ENCODE results near the gene DLG2. TPM values are rescaled to one million over a fixed set of nuclear protein-coding genes. Genes with fewer than 3 reads are reported as not detected.

DLG2 gene
- total RNA-seq, 1 donor from 2014 or later, result 5.9 TPM

DNA sequence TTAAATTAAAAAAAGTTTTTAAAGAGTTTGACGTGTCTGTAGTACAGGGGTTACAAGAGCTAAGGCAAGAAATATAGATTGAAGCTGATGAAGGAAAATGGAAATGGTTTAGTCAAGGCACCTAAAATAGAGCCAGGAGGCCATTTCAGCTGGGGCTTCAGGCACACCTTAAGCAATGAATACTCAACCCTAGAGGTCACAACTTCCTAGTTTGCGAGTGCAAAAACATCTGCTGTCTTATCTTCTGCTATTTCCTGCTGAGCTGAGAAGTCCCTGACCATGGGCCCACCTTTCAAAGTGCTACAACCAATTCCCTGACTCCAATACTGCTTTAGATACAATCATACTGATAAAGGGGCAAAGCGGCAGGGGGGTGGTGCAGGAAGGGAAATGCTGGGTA lies 87.4 kb downstream of the DLG2 start:
- DNase-seq (ENCODE audit: extremely low spot score, unreplicated experiment), result no peak
- Mint-ChIP-seq H3K27me3 (peaks cover 4% of the 10 kb centered on the region), H3K4me3 (no peak overlapping the region), H3K27ac (no peak overlapping the region), H3K9me3 (no peaks in the 10 kb centered on the region), H3K4me1 (ENCODE audit: unreplicated experiment) (no peaks in the 10 kb centered on the region), H3K36me3 (no peaks in the 10 kb centered on the region)
- TF ChIP-seq, protein P1, sequence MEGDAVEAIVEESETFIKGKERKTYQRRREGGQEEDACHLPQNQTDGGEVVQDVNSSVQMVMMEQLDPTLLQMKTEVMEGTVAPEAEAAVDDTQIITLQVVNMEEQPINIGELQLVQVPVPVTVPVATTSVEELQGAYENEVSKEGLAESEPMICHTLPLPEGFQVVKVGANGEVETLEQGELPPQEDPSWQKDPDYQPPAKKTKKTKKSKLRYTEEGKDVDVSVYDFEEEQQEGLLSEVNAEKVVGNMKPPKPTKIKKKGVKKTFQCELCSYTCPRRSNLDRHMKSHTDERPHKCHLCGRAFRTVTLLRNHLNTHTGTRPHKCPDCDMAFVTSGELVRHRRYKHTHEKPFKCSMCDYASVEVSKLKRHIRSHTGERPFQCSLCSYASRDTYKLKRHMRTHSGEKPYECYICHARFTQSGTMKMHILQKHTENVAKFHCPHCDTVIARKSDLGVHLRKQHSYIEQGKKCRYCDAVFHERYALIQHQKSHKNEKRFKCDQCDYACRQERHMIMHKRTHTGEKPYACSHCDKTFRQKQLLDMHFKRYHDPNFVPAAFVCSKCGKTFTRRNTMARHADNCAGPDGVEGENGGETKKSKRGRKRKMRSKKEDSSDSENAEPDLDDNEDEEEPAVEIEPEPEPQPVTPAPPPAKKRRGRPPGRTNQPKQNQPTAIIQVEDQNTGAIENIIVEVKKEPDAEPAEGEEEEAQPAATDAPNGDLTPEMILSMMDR (conservative IDR thresholded peaks at IDR 0.05), result no peak

DNA sequence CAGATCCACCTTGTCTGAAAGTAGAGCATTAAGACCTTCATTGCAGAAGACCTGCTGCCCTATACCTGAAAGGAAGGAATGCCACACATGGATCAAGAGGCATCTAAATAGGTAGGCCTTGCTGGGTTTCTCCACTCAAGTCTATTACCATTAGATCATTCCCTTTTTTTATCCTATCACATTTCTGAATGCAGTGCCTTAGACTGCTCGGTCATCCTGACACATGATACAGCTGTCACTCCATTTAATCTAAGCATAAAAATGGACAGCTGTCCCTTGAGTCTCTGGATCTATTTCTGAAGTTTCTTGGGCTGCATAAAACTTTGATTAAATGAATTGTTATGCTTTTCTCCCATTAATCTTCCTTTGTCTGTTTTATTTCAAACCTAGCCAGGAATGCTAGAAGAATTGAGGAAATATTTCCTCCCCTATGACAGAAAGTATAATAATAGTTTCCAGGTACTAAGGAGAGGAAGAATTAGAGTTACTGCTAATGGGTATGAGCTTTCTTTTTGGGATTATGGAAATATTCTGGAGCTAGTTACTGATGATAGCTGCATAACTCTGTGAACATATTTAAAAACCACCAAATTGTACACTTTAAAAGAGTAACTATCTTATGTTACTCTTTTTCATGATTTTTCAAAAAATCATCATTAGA lies 88.0 kb downstream of the DLG2 start:
- TF ChIP-seq, protein P1 (conservative IDR thresholded peaks at IDR 0.05), result no peak
- Mint-ChIP-seq H3K27ac (no peak overlapping the region), H3K4me3 (no peak overlapping the region), H3K27me3 (peaks cover 4% of the 10 kb centered on the region), H3K36me3 (no peaks in the 10 kb centered on the region), H3K9me3 (no peaks in the 10 kb centered on the region), H3K4me1 (ENCODE audit: unreplicated experiment) (no peaks in the 10 kb centered on the region)
- DNase-seq (ENCODE audit: extremely low spot score, unreplicated experiment), result no peak

DNA sequence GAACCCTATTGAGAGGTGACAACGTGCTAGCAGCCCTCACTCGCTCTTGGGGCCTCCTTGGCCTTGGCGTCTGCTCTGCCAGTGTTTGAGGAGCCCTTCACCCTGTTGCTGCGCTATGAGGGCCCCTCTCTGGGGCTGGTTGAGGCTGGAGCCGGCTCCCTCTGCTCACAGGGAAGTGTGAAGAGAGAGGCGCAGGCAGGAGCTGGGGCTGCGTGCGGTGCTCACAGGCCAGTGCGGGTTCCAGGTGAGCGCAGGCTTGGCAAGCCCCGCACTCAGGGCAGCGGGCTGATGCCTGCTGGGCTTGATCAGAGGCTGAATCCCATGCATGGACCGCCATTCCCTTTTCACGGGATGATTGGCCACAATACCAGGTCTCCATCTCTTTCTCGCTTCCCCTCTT lies 90.7 kb downstream of the DLG2 start:
- no peak overlapping the region for H3K4me3 Mint-ChIP-seq
- no peaks in the 10 kb centered on the region for H3K4me1 Mint-ChIP-seq (ENCODE audit: unreplicated experiment)
- TF ChIP-seq, protein P1 (conservative IDR thresholded peaks at IDR 0.05), result no peak
- H3K27me3 Mint-ChIP-seq, result no peaks in the 10 kb centered on the region
- no peaks in the 10 kb centered on the region for H3K9me3 Mint-ChIP-seq
- DNase-seq (ENCODE audit: extremely low spot score, unreplicated experiment), result no peak
- no peak overlapping the region for H3K27ac Mint-ChIP-seq
- H3K36me3 Mint-ChIP-seq, result no peaks in the 10 kb centered on the region

DNA sequence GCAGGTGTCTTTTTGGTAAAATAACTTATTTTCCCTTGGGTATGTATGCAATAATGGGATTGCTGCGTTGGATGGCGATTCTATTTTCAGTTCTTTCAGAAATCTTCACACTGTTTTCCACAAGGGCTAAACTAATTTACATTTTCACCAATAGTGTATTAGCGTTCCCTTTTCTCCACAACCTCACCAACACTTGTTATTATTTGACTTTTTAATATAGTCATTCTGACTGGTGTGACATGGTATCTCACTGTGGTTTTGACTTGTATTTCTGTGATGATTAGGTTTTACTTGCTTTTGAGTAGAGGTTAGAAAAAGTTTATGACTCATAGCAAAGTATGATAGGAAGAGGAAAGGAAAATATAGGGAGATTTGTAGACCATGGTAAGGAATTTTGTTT lies 92.3 kb downstream of the DLG2 start:
- no peak for DNase-seq (ENCODE audit: extremely low spot score, unreplicated experiment)
- no peaks in the 10 kb centered on the region for H3K4me1 Mint-ChIP-seq (ENCODE audit: unreplicated experiment)
- no peak overlapping the region for H3K27ac Mint-ChIP-seq
- no peak overlapping the region for H3K4me3 Mint-ChIP-seq
- no peaks in the 10 kb centered on the region for H3K36me3 Mint-ChIP-seq
- TF ChIP-seq, protein P1 (conservative IDR thresholded peaks at IDR 0.05), result no peak
- no peaks in the 10 kb centered on the region for H3K27me3 Mint-ChIP-seq
- no peaks in the 10 kb centered on the region for H3K9me3 Mint-ChIP-seq

DNA sequence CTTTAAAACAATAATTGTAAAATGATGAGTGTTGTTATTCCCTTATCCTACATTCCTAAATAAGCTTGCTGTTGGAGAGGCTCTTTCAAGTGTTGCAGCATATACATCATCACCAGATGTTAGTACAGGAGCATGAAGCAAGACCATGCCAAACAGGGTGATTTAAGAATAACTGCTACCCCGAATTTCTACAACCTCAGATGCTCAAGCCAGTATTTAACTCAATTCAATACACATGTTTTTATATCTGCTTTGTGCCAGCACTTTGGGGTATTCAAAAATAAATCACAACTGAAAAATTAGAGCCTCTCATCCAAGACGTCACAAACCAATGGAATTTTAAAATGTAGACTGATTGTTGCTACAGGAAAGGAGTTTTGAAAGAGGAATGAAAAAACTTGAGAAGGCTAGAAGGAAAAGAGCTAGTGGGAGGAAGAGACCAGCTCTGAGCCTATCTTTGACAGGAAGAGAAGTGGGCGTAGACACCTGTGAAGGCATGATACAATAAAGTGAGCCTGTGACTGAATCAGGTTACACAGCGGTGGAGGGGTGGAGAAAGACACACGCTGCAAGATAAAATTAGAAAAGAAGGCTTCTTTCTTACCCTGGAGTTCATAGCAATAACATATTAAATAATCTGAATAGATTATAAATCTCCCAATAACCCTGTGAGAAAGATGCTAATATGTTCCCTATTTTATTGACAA lies 95.8 kb downstream of the DLG2 start:
- no peaks in the 10 kb centered on the region for H3K36me3 Mint-ChIP-seq
- no peak overlapping the region for H3K4me3 Mint-ChIP-seq
- no peaks in the 10 kb centered on the region for H3K4me1 Mint-ChIP-seq (ENCODE audit: unreplicated experiment)
- H3K27ac Mint-ChIP-seq, result no peak overlapping the region
- no peaks in the 10 kb centered on the region for H3K9me3 Mint-ChIP-seq
- TF ChIP-seq, protein P1 (conservative IDR thresholded peaks at IDR 0.05), result no peak
- no peak for DNase-seq (ENCODE audit: extremely low spot score, unreplicated experiment)
- H3K27me3 Mint-ChIP-seq, result no peaks in the 10 kb centered on the region
